Neuronal stem cell (in vitro differentiated cells): ENCODE results near the gene ETV6.

Experiments used
- DNase-seq: peaks from one replicate; pipeline ENCODE4 v3.0.0-alpha.2; 2013; ENCODE audit warnings: low spot score
- H2AFZ ChIP-seq: one replicate; pipeline ENCODE4 v1.6.1; 2013; ENCODE audit warnings: mild to moderate bottlenecking, low read length, inconsistent platforms
- H2AK5ac ChIP-seq: 2 replicates; pipeline ENCODE4 v1.6.1; 2013; ENCODE audit warnings: low read depth, mild to moderate bottlenecking, inconsistent platforms, low read length, moderate library complexity, mixed read lengths
- H2BK120ac ChIP-seq: 2 replicates; pipeline ENCODE4 v1.6.1; 2013; ENCODE audit warnings: low read depth, mild to moderate bottlenecking, inconsistent platforms, low read length, moderate library complexity, mixed read lengths
- H2BK12ac ChIP-seq: one replicate; pipeline ENCODE4 v1.6.1; 2013; ENCODE audit warnings: low read length, inconsistent platforms
- H2BK15ac ChIP-seq: 2 replicates; pipeline ENCODE4 v1.6.1; 2013; ENCODE audit warnings: mild to moderate bottlenecking, low read length, inconsistent platforms, mixed read lengths
- H2BK5ac ChIP-seq: one replicate; pipeline ENCODE4 v1.6.1; 2013; ENCODE audit warnings: inconsistent platforms, mild to moderate bottlenecking, low read length, moderate library complexity
- H3K14ac ChIP-seq: one replicate; pipeline ENCODE4 v1.6.1; 2013; ENCODE audit warnings: low read length, inconsistent platforms
- H3K18ac ChIP-seq: 2 replicates; pipeline ENCODE4 v1.6.1; 2013; ENCODE audit warnings: low read length, inconsistent platforms
- H3K23ac ChIP-seq: 2 replicates; pipeline ENCODE4 v1.6.1; 2013; ENCODE audit warnings: low read depth, mild to moderate bottlenecking, mixed read lengths, low read length, inconsistent platforms; ENCODE audit not compliant: poor library complexity
- H3K27ac ChIP-seq: replicated peaks from 3 replicates; pipeline ENCODE4 v1.5.1; 2013; ENCODE audit warnings: low read length, inconsistent platforms
- H3K27me3 ChIP-seq, 3 experiments: 2 replicates each; pipeline ENCODE4 v1.6.1; 2013; ENCODE audit warnings: low read length in 3 of 3, mild to moderate bottlenecking in 2 of 3, inconsistent platforms in 1 of 3, low read depth in 1 of 3, mixed read lengths in 1 of 3, moderate library complexity in 1 of 3; ENCODE audit not compliant: control insufficient read depth in 3 of 3, insufficient read depth in 3 of 3
- H3K36me3 ChIP-seq, 2 donors: replicated peaks in 1 of 2; 2 replicates each; pipeline ENCODE4 v1.6.1; 2013; ENCODE audit warnings: low read length in 2 of 2; ENCODE audit not compliant: control insufficient read depth in 2 of 2, insufficient read depth in 2 of 2
- H3K4ac ChIP-seq: 2 replicates; pipeline ENCODE4 v1.6.1; 2013; ENCODE audit warnings: inconsistent platforms, mild to moderate bottlenecking, low read length, moderate library complexity
- H3K4me1 ChIP-seq, 2 donors: 1 replicate in 1 of 2; 2 replicates in 1 of 2; pipeline ENCODE4 v1.6.1; 2013; ENCODE audit warnings: low read length in 2 of 2, low read depth in 1 of 2; ENCODE audit not compliant: control insufficient read depth in 2 of 2, insufficient read depth in 1 of 2
- H3K4me2 ChIP-seq: one replicate; pipeline ENCODE4 v1.6.1; 2013; ENCODE audit warnings: mild to moderate bottlenecking, low read length, inconsistent platforms; ENCODE audit not compliant: insufficient read depth, poor library complexity, severe bottlenecking
- H3K4me3 ChIP-seq, 2 donors: 2 replicates each; pipeline ENCODE4 v1.5.1; 2013; ENCODE audit warnings: low read length in 2 of 2, mild to moderate bottlenecking in 2 of 2, inconsistent platforms in 1 of 2, moderate library complexity in 1 of 2
- H3K79me1 ChIP-seq: one replicate; pipeline ENCODE4 v1.6.1; 2013; ENCODE audit warnings: low read depth, mild to moderate bottlenecking, inconsistent platforms, low read length, moderate library complexity
- H3K9ac ChIP-seq: one replicate; pipeline ENCODE4 v1.6.1; 2013; ENCODE audit warnings: mild to moderate bottlenecking, low read depth, low read length, inconsistent platforms; ENCODE audit not compliant: poor library complexity
- H3K9me3 ChIP-seq, 2 donors: replicated peaks in 1 of 2; 2 replicates each; pipeline versions ENCODE3 to v1.6.1; 2013; ENCODE audit warnings: low read length in 2 of 2, mild to moderate bottlenecking in 2 of 2, inconsistent platforms in 1 of 2, low read depth in 1 of 2, mixed read lengths in 1 of 2, moderate library complexity in 1 of 2; ENCODE audit not compliant: control insufficient read depth in 2 of 2, insufficient read depth in 1 of 2
- H4K8ac ChIP-seq: one replicate; pipeline ENCODE4 v1.6.1; 2013; ENCODE audit warnings: low read depth, mild to moderate bottlenecking, inconsistent platforms, low read length, moderate library complexity
- H4K91ac ChIP-seq: one replicate; pipeline ENCODE4 v1.6.1; 2013; ENCODE audit warnings: low read length, low read depth, mild to moderate bottlenecking, inconsistent platforms; ENCODE audit not compliant: poor library complexity
- WGBS, 2 donors: extraction: QIAGEN DNeasy Blood & Tissue Kit; methylation state at CpG; one replicate each; pipeline ENCODE4 v1.1.7; 2013; ENCODE audit warnings: missing lambda C conversion rate in 2 of 2, mixed read lengths in 1 of 2; ENCODE audit not compliant: insufficient read length in 2 of 2, insufficient replicate concordance in 1 of 2; ENCODE audit errors: extremely low coverage in 2 of 2; 5-methylcytosine and 5-hydroxymethylcytosine counted together

Gene ETV6

DNA sequence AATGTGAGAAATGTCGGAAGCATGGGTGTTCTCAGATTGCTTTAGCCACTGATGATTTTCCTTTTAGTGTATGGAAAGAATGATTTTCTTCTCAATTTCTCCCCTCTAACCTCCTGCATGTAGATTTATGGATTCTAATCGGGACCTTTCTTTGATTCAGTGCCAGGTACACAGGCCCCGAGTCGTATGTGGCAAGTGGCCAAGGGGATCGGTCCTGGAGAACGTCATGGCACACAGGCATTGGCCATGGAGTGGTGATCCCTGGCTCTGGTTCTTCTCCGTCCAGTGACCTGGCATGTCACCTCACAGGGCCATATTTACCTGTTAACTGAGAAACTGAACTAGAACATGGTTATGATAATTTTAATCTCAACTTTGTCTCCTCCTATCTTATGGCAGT, 58.1 kb downstream of the ETV6 start:
- Histone ChIP-seq H4K8ac (no peak overlapping the region), H4K91ac (no peak overlapping the region), H2BK15ac (no peak overlapping the region), H3K4me3 (no peak overlapping the region), H2AFZ (no peak overlapping the region), H3K14ac (no peak overlapping the region), H3K9ac (no peak overlapping the region), H3K79me1 (peaks cover 1% of the 10 kb centered on the region), H3K9me3 (peaks cover 0 to 3% of the 10 kb centered on the region in 2 donors), H2BK5ac (no peak overlapping the region), H2BK12ac (no peak overlapping the region), H3K27me3 (no peaks in the 10 kb centered on the region), H3K23ac (no peak overlapping the region), H3K18ac (no peak overlapping the region), H3K4ac (no peak overlapping the region), H3K4me1 (peaks cover 0 to 1% of the 10 kb centered on the region in 2 donors), H3K36me3 (peaks cover 0 to 2% of the 10 kb centered on the region in 2 donors), H3K4me2 (no peak overlapping the region), H3K27ac (no peak overlapping the region), H2AK5ac (no peak overlapping the region), H2BK120ac (no peak overlapping the region)
- WGBS, 2 donors, result no CpG with 5 or more reads among the region's 7 CpGs
- DNase-seq, result no peak

- H3K36me3 ChIP-seq, result peaks cover 0 to 8% of the 10 kb centered on the region in 2 donors
- H3K4me2 ChIP-seq, result no peak overlapping the region
- peaks cover 1% of the 10 kb centered on the region for H3K79me1 ChIP-seq
- DNase-seq, result no peak
- H3K27me3 ChIP-seq, result no peaks in the 10 kb centered on the region
- no CpG with 5 or more reads among the region's 4 CpGs for WGBS, 2 donors
- H3K9me3 ChIP-seq, result peaks cover 0 to 4% of the 10 kb centered on the region in 2 donors
- no peak overlapping the region for H2BK15ac ChIP-seq
- H4K91ac ChIP-seq, result no peak overlapping the region
- no peak overlapping the region for H3K4me3 ChIP-seq
- H4K8ac ChIP-seq, result no peak overlapping the region
- no peak overlapping the region for H2BK5ac ChIP-seq
- no peak overlapping the region for H3K4ac ChIP-seq
- H2AFZ ChIP-seq, result no peak overlapping the region
- no peak overlapping the region for H3K14ac ChIP-seq
- H3K9ac ChIP-seq, result no peak overlapping the region
- no peak overlapping the region for H2BK12ac ChIP-seq
- H3K23ac ChIP-seq, result no peak overlapping the region
- no peak overlapping the region for H3K27ac ChIP-seq
- H2BK120ac ChIP-seq, result no peak overlapping the region
- no peak overlapping the region for H2AK5ac ChIP-seq
- H3K4me1 ChIP-seq, result peaks cover 0 to 1% of the 10 kb centered on the region in 2 donors
- no peak overlapping the region for H3K18ac ChIP-seq
Measured at GRCh38 chr12:11709513-11709912, 60.0 kb downstream of the ETV6 start.

DNA sequence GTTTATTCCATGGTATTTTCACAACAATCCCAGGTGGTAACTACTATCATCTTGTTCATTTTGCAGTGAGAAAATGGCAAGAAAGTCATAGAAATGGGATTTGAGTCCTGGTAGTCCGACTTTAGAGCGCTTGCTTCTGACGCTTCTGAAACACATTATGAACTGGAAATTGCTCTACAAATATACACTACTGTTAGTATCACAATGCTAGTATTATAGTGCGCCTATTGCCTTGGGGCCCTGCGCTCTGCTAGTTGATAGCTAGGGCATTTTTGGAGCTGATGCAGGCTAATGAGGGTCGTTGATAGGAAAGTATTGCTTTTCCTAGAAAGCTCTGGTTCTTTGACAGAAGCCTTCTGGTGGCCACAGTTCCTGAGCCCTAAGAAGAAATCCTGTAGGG, 61.0 kb downstream of the ETV6 start:
- Histone ChIP-seq H3K4me3 (no peak overlapping the region), H3K9me3 (peaks cover 1 to 4% of the 10 kb centered on the region in 2 donors), H3K18ac (no peak overlapping the region), H3K27ac (no peak overlapping the region), H2AFZ (no peak overlapping the region), H3K4me1 (peaks cover 0 to 1% of the 10 kb centered on the region in 2 donors), H2BK120ac (no peak overlapping the region), H2BK12ac (no peak overlapping the region), H4K91ac (no peak overlapping the region), H4K8ac (no peak overlapping the region), H2BK5ac (no peak overlapping the region), H3K23ac (no peak overlapping the region), H3K4me2 (no peak overlapping the region), H2BK15ac (no peak overlapping the region), H3K27me3 (no peaks in the 10 kb centered on the region), H3K79me1 (peaks cover 1% of the 10 kb centered on the region), H2AK5ac (no peak overlapping the region), H3K14ac (no peak overlapping the region), H3K36me3 (peaks cover 0 to 14% of the 10 kb centered on the region in 2 donors), H3K9ac (no peak overlapping the region), H3K4ac (no peak overlapping the region)
- WGBS, 2 donors, result no CpG with 5 or more reads among the region's 6 CpGs
- DNase-seq, result no peak

GRCh38 chr12:11710906-11711305, 61.4 kb downstream of the ETV6 start:
- H3K9me3 ChIP-seq, result peaks cover 1 to 4% of the 10 kb centered on the region in 2 donors
- no CpG with 5 or more reads among the region's 3 CpGs for WGBS, 2 donors
- no peak overlapping the region for H2BK120ac ChIP-seq
- peaks cover 0 to 14% of the 10 kb centered on the region in 2 donors for H3K36me3 ChIP-seq
- H3K4me3 ChIP-seq, result no peak overlapping the region
- no peak overlapping the region for H4K8ac ChIP-seq
- H3K14ac ChIP-seq, result no peak overlapping the region
- no peak overlapping the region for H2AFZ ChIP-seq
- peaks cover 0 to 1% of the 10 kb centered on the region in 2 donors for H3K4me1 ChIP-seq
- no peak overlapping the region for H3K27ac ChIP-seq
- no peak overlapping the region for H3K23ac ChIP-seq
- no peak overlapping the region for H2AK5ac ChIP-seq
- peaks cover 1% of the 10 kb centered on the region for H3K79me1 ChIP-seq
- no peak overlapping the region for H2BK5ac ChIP-seq
- H2BK15ac ChIP-seq, result no peak overlapping the region
- no peaks in the 10 kb centered on the region for H3K27me3 ChIP-seq
- no peak overlapping the region for H3K4ac ChIP-seq
- H3K9ac ChIP-seq, result no peak overlapping the region
- no peak overlapping the region for H4K91ac ChIP-seq
- DNase-seq, result no peak
- no peak overlapping the region for H2BK12ac ChIP-seq
- H3K18ac ChIP-seq, result no peak overlapping the region
- no peak overlapping the region for H3K4me2 ChIP-seq
